ENCODE data around the gene JOSD2.

GRCh38 chr19:50500753-50501151, 10.2 kb downstream of the JOSD2 start:
- TF ChIP-seq EZH2 (IDR thresholded peaks at IDR 0.05; ENCODE audit: low read length, unreplicated experiment) (no peak), CTCF (conservative IDR thresholded peaks at IDR 0.05; ENCODE audit: low read depth, low read length) (no peak)
